Endothelial cell of umbilical vein (primary cell): Measurements from ENCODE around the gene INSRR.

ENCODE experiments used
- MYC ChIP-seq: IDR thresholded peaks from one replicate; pipeline ENCODE4 v1.6.1; 2011; ENCODE audit warnings: mild to moderate bottlenecking, low read depth, low read length
- TF ChIP-seq, protein P1 (sequence below): IDR thresholded peaks from 2 replicates; pipeline ENCODE4 v1.6.1; 2011; ENCODE audit not compliant: insufficient read depth, insufficient read length
- TF ChIP-seq, protein P2 (sequence below), 2 donors: IDR thresholded peaks; 1 replicate in 1 of 2; 2 replicates in 1 of 2; pipeline ENCODE4 v1.5.1; 2011; ENCODE audit warnings: low read length in 2 of 2, mild to moderate bottlenecking in 2 of 2, moderate library complexity in 2 of 2, control low read depth in 1 of 2, inconsistent platforms in 1 of 2, low read depth in 1 of 2; ENCODE audit not compliant: insufficient read depth in 1 of 2; ENCODE audit errors: extremely low read depth in 1 of 2

DNA sequence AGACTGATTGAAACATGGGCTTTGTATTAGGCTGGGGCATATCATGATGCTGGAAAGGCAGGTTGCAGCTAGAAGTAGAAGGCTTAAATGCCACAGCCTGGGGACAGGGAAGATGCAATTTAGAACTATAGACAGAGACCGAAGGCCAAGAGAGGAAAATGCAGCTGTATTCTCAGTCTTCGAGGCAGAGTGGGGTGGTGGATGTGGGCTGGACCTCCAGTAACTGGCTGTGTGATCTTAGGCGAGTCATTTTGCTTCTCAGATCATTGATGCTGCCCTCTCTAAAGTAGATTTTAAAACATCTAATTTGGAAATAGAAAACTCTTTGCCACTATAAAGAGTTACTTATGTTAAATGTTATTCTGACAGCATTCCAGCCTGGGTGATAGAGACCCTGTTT is 24.6 kb downstream of the INSRR start:
- TF ChIP-seq, protein P1, sequence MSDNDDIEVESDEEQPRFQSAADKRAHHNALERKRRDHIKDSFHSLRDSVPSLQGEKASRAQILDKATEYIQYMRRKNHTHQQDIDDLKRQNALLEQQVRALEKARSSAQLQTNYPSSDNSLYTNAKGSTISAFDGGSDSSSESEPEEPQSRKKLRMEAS, result no peak
- TF ChIP-seq, protein P2, sequence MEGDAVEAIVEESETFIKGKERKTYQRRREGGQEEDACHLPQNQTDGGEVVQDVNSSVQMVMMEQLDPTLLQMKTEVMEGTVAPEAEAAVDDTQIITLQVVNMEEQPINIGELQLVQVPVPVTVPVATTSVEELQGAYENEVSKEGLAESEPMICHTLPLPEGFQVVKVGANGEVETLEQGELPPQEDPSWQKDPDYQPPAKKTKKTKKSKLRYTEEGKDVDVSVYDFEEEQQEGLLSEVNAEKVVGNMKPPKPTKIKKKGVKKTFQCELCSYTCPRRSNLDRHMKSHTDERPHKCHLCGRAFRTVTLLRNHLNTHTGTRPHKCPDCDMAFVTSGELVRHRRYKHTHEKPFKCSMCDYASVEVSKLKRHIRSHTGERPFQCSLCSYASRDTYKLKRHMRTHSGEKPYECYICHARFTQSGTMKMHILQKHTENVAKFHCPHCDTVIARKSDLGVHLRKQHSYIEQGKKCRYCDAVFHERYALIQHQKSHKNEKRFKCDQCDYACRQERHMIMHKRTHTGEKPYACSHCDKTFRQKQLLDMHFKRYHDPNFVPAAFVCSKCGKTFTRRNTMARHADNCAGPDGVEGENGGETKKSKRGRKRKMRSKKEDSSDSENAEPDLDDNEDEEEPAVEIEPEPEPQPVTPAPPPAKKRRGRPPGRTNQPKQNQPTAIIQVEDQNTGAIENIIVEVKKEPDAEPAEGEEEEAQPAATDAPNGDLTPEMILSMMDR (IDR thresholded peaks at IDR 0.05; ENCODE audit: extremely low read depth in 1 of 2, insufficient read depth in 1 of 2, low read depth in 1 of 2, low read length in 2 of 2), result no peak
- no peak for TF ChIP-seq MYC
